HepG2 (cell line): Measurements from ENCODE around the gene LIPA. TPM values are rescaled to one million over a fixed set of nuclear protein-coding genes. Genes with fewer than 3 reads are reported as not detected.
A peak's percentile ranks its signal among the peaks of the same experiment; 100 is the strongest.

Source experiments
- ARID5B ChIP-seq: IDR thresholded peaks from 2 replicates; pipeline ENCODE4 v1.4.0; 2020; ENCODE audit warnings: mild to moderate bottlenecking, missing genetic modification reagents
- CEBPB ChIP-seq: IDR thresholded peaks from 2 replicates; pipeline ENCODE4 v1.6.1; 2011; ENCODE audit warnings: low read depth, low read length, improper control_type of control experiment, borderline replicate concordance
- CEBPG ChIP-seq: IDR thresholded peaks from 2 replicates; pipeline ENCODE4 v1.6.1; 2016
- ERF ChIP-seq: IDR thresholded peaks from 2 replicates; pipeline ENCODE4 v1.6.1; 2018; ENCODE audit warnings: missing biosample characterization, missing genetic modification reagents
- KLF15 ChIP-seq: sonication (generic); formaldehyde crosslinking; IDR thresholded peaks from 2 replicates; pipeline ENCODE4 v1.8.1; 2023; ENCODE audit warnings: borderline replicate concordance, mild to moderate bottlenecking, inconsistent platforms, missing genetic modification reagents, mixed read lengths
- RARA ChIP-seq: IDR thresholded peaks from 2 replicates; pipeline ENCODE4 v1.6.1; 2016; ENCODE audit warnings: missing genetic modification reagents, missing compliant biosample characterization
- SALL1 ChIP-seq: sonication (generic); formaldehyde crosslinking; IDR thresholded peaks from 2 replicates; pipeline ENCODE4 v1.8.0; 2022; ENCODE audit warnings: mild to moderate bottlenecking, missing genetic modification reagents
- SMAD3 ChIP-seq: sonication (generic); formaldehyde crosslinking; IDR thresholded peaks from 2 replicates; pipeline ENCODE4 v1.4.0; 2020; ENCODE audit warnings: missing genetic modification reagents
- SP1 ChIP-seq, 2 experiments: fragments of 450-650 bp in 1 of 2; sonication (generic) in 1 of 2; formaldehyde crosslinking in 1 of 2; IDR thresholded peaks; 2 replicates each; pipeline versions ENCODE4 v1.4.0 to v1.6.1; 2016 to 2020; ENCODE audit warnings: missing genetic modification reagents in 1 of 2
- THAP11 ChIP-seq: IDR thresholded peaks from 2 replicates; pipeline ENCODE4 v1.6.1; 2016; ENCODE audit warnings: missing biosample characterization, missing genetic modification reagents
- ZNF616 ChIP-seq: sonication (generic); formaldehyde crosslinking; IDR thresholded peaks from 2 replicates; pipeline ENCODE4 v1.5.0; 2020; ENCODE audit warnings: low read depth, mild to moderate bottlenecking, missing genetic modification reagents
- ZNF646 ChIP-seq: sonication (generic); formaldehyde crosslinking; IDR thresholded peaks from 2 replicates; pipeline ENCODE4 v1.9.0; 2021; ENCODE audit warnings: mild to moderate bottlenecking, missing genetic modification reagents
- polyA plus RNA-seq, 8 experiments: library from polyadenylated mRNA; depleted of rRNA in 3 of 8; stranded (reverse) in 7 of 8; unstranded in 1 of 8; fragments of >200 nt; fragmentation: Illumina TruSeq in 4 of 8; extraction: Trizol in 4 of 8; gene quantifications; 2 replicates each; pipeline versions ENCODE4 v1.2.1 to v1.2.3, GENCODE V29; 2011 to 2016; ENCODE audit warnings: low read depth in 4 of 8, missing spikeins in 1 of 8, mixed read lengths in 1 of 8; ENCODE audit not compliant: insufficient read depth in 1 of 8
- total RNA-seq, 5 experiments: library from RNA; depleted of rRNA; stranded (reverse); fragments of >200 nt; fragmentation: Illumina TruSeq; extraction: Trizol; gene quantifications; 2 replicates each; pipeline ENCODE4 v1.2.3, GENCODE V29; 2016; ENCODE audit warnings: low read depth in 1 of 5

Gene LIPA
- total and polyA plus RNA-seq, 2 of the 13 experiments (the other 11 are each of a cell fraction or from before 2014, with no cell fraction given): 57.1 to 79.5 TPM

GRCh38 chr10:89269433-89270152 lies 18.0 kb upstream of the LIPA start (continued):
- TF ChIP-seq THAP11 (CRISPR knock-in tag): peak; percentile 40; the same call in 1 of the 2 replicates
- peak; percentile 85 for TF ChIP-seq ARID5B (CRISPR knock-in tag)
- peak; percentile 38; the same call in 1 of the 2 replicates for TF ChIP-seq RARA
- TF ChIP-seq KLF15 (CRISPR knock-in tag): no peak
- peak; percentile 95 for TF ChIP-seq CEBPB
- no peak for TF ChIP-seq ZNF616 (CRISPR knock-in tag)
- no peak for TF ChIP-seq SP1 (IDR thresholded peaks at IDR 0.05)
- no peak for TF ChIP-seq SP1 (CRISPR knock-in tag; IDR thresholded peaks at IDR 0.05)
- TF ChIP-seq SALL1: peak; percentile 38; the same call in 1 of the 2 replicates
- 0 out of 2 replicates have a peak, but pooled peaks have one; percentile 65 for TF ChIP-seq SMAD3
- 0 out of 2 replicates have a peak, but pooled peaks have one; percentile 50 for TF ChIP-seq ZNF646
- TF ChIP-seq ERF (CRISPR knock-in tag): no peak
- TF ChIP-seq CEBPG (CRISPR knock-in tag): peak; percentile 91
